DND-41 (cell line): ENCODE results near the gene CFAP107.

ENCODE experiments used
- ATAC-seq: fragments of 200-7000 bp; cut with Tn5 transposase; 3 replicates; pipeline ENCODE4 v1.9.1; 2021; ENCODE audit warnings: low read depth; ENCODE audit not compliant: insufficient read depth
- DNase-seq: peaks from one replicate; pipeline ENCODE4 v3.0.0-alpha.2; 2020
- H2AFZ ChIP-seq: 2 replicates; pipeline ENCODE4 v1.6.0; 2012; ENCODE audit warnings: low read depth, low read length
- H3K27ac ChIP-seq: 2 replicates; pipeline ENCODE4 v1.5.1; 2012; ENCODE audit warnings: low read length, inconsistent platforms
- H3K27me3 ChIP-seq: fragments of 200-600 bp; sonication (generic); 2 replicates; pipeline ENCODE4 v1.6.0; 2012; ENCODE audit warnings: low read length, mild to moderate bottlenecking, inconsistent platforms; ENCODE audit not compliant: insufficient read depth, poor library complexity
- H3K36me3 ChIP-seq: 2 replicates; pipeline ENCODE4 v1.5.1; 2012; ENCODE audit warnings: low read length, inconsistent platforms; ENCODE audit not compliant: insufficient read depth
- H3K4me1 ChIP-seq: 2 replicates; pipeline ENCODE4 v1.5.1; 2012; ENCODE audit warnings: mild to moderate bottlenecking, low read length; ENCODE audit not compliant: insufficient read depth
- H3K4me2 ChIP-seq: 2 replicates; pipeline ENCODE4 v1.6.0; 2012; ENCODE audit warnings: mild to moderate bottlenecking, moderate library complexity, low read length, inconsistent platforms; ENCODE audit not compliant: insufficient read depth
- H3K4me3 ChIP-seq, 2 experiments: fragments of 200-600 bp in 1 of 2; shearing (Covaris generic) in 1 of 2; 2 replicates each; pipeline ENCODE4 v1.5.1; 2012 to 2016; ENCODE audit warnings: inconsistent platforms in 2 of 2, low read length in 2 of 2, mild to moderate bottlenecking in 2 of 2, low read depth in 1 of 2, moderate library complexity in 1 of 2
- H3K79me2 ChIP-seq: 2 replicates; pipeline ENCODE4 v1.6.0; 2012; ENCODE audit warnings: low read length, inconsistent platforms; ENCODE audit not compliant: insufficient read depth
- H3K9ac ChIP-seq: 2 replicates; pipeline ENCODE4 v1.6.0; 2012; ENCODE audit warnings: low read depth, mild to moderate bottlenecking, inconsistent platforms, low read length, moderate library complexity
- H3K9me3 ChIP-seq: 2 replicates; pipeline ENCODE4 v1.5.1; 2012; ENCODE audit warnings: low read length, moderate library complexity, mild to moderate bottlenecking, inconsistent platforms; ENCODE audit not compliant: insufficient read depth, severe bottlenecking
- H4K20me1 ChIP-seq: 2 replicates; pipeline ENCODE4 v1.6.0; 2012; ENCODE audit warnings: low read length; ENCODE audit not compliant: insufficient read depth
- EZH2 ChIP-seq: IDR thresholded peaks from 3 replicates; pipeline ENCODE4 v1.6.1; 2012; ENCODE audit warnings: borderline replicate concordance, low read depth, mild to moderate bottlenecking, moderate library complexity, low read length, inconsistent platforms; ENCODE audit not compliant: severe bottlenecking
- TF ChIP-seq, protein P1 (sequence below): IDR thresholded peaks from 2 replicates; pipeline ENCODE4 v1.5.1; 2012; ENCODE audit warnings: borderline replicate concordance, low read length, moderate library complexity, mild to moderate bottlenecking; ENCODE audit not compliant: poor library complexity, severe bottlenecking; ENCODE audit errors: extremely low read depth

Gene CFAP107

DNA sequence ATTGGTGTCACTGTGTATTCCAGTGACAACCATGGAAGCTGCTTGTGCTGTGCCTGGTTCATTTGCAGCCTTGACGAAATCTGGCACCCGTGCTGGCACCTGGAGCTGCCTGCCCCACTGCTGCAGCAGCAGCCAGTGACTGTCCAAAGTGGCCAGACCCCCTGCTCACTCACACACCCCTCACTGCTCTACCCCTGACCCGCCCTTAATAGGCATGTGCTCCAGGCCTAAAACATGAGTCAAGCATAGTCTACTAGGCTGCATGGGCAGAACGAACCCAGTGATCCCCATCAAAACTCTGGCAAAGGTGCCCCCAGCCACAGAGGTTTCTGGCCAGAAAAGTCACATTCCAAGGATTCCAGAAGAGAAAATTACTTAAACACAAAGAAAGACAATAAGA, 52.9 kb downstream of the CFAP107 start:
- H3K27ac ChIP-seq = no peak overlapping the region
- DNase-seq (no peak), ATAC-seq (no peak)
- no peak overlapping the region for H2AFZ ChIP-seq
- no peak overlapping the region for H3K9ac ChIP-seq
- H3K4me2 ChIP-seq = no peak overlapping the region
- no peaks in the 10 kb centered on the region for H3K36me3 ChIP-seq
- no peaks in the 10 kb centered on the region for H3K79me2 ChIP-seq
- H3K4me1 ChIP-seq = no peaks in the 10 kb centered on the region
- H3K9me3 ChIP-seq = no peaks in the 10 kb centered on the region
- H3K4me3 ChIP-seq = no peak overlapping the region
- no peaks in the 10 kb centered on the region for H4K20me1 ChIP-seq
- H3K27me3 ChIP-seq = peaks cover 3% of the 10 kb centered on the region
- TF ChIP-seq, protein P1, sequence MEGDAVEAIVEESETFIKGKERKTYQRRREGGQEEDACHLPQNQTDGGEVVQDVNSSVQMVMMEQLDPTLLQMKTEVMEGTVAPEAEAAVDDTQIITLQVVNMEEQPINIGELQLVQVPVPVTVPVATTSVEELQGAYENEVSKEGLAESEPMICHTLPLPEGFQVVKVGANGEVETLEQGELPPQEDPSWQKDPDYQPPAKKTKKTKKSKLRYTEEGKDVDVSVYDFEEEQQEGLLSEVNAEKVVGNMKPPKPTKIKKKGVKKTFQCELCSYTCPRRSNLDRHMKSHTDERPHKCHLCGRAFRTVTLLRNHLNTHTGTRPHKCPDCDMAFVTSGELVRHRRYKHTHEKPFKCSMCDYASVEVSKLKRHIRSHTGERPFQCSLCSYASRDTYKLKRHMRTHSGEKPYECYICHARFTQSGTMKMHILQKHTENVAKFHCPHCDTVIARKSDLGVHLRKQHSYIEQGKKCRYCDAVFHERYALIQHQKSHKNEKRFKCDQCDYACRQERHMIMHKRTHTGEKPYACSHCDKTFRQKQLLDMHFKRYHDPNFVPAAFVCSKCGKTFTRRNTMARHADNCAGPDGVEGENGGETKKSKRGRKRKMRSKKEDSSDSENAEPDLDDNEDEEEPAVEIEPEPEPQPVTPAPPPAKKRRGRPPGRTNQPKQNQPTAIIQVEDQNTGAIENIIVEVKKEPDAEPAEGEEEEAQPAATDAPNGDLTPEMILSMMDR = no peak
- no peak for TF ChIP-seq EZH2

GRCh38 chr1:12799730-12800129, 53.7 kb downstream of the CFAP107 start:
- H3K27ac ChIP-seq = no peak overlapping the region
- H4K20me1 ChIP-seq = no peaks in the 10 kb centered on the region
- no peak overlapping the region for H3K4me2 ChIP-seq
- no peak for DNase-seq
- TF ChIP-seq EZH2 = no peak
- TF ChIP-seq, protein P1 = no peak
- H3K27me3 ChIP-seq = peaks cover 3% of the 10 kb centered on the region
- no peak overlapping the region for H3K4me3 ChIP-seq
- no peaks in the 10 kb centered on the region for H3K79me2 ChIP-seq
- H3K9ac ChIP-seq = no peak overlapping the region
- H3K4me1 ChIP-seq = no peaks in the 10 kb centered on the region
- no peak overlapping the region for H2AFZ ChIP-seq
- no peaks in the 10 kb centered on the region for H3K9me3 ChIP-seq
- no peak for ATAC-seq
- H3K36me3 ChIP-seq = no peaks in the 10 kb centered on the region

DNA sequence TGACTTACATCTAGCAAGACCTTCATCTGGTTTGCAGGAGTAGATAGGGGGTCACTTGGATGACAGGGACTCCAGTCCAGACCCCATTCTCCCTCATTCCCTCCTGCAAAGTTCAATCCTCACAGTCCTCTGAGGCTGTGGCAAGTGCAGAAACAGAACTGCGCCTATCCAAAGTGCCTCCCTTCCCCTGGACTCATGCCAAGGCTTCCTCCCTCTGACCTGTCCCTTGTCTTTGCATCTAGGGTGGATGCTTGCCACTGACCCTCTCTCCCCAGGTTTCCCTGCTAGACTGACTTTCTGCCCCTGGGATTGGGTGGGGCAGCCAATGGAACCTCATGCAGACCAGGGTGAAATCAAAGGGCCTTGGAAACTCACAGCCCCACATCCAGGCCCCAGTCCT, 63.9 kb downstream of the CFAP107 start:
- Histone ChIP-seq H3K9ac (no peak overlapping the region), H3K79me2 (no peaks in the 10 kb centered on the region), H2AFZ (no peak overlapping the region), H3K4me2 (no peak overlapping the region), H3K9me3 (no peaks in the 10 kb centered on the region), H4K20me1 (no peaks in the 10 kb centered on the region), H3K27ac (no peak overlapping the region), H3K36me3 (no peaks in the 10 kb centered on the region), H3K27me3 (peaks cover 4% of the 10 kb centered on the region), H3K4me1 (no peaks in the 10 kb centered on the region), H3K4me3 (no peak overlapping the region)
- ATAC-seq = no peak
- TF ChIP-seq EZH2 = no peak
- DNase-seq = no peak

- TF ChIP-seq, protein P1 = no peak
- no peak for TF ChIP-seq EZH2
Observed at GRCh38 chr1:12810691-12811408, 64.8 kb downstream of the CFAP107 start.

More at GRCh38 chr1:12810691-12811408, 64.8 kb downstream of the CFAP107 start:
- Histone ChIP-seq H3K9me3 (no peaks in the 10 kb centered on the region), H3K36me3 (no peaks in the 10 kb centered on the region), H2AFZ (no peak overlapping the region), H3K27ac (no peak overlapping the region), H3K79me2 (no peaks in the 10 kb centered on the region), H3K4me3 (no peak overlapping the region), H4K20me1 (no peaks in the 10 kb centered on the region), H3K4me2 (no peak overlapping the region), H3K27me3 (peaks cover 4% of the 10 kb centered on the region), H3K9ac (no peak overlapping the region), H3K4me1 (no peaks in the 10 kb centered on the region)
- DNase-seq = no peak
- ATAC-seq = no peak
